HG03108 (cell line): Measurements from ENCODE around the gene HCN1.
"Not testable (repeated sequence)": the region's sequence is repeated elsewhere in the genome, so short reads cannot be mapped to it uniquely, and the experiment has no call there.

Experiments
- ATAC-seq: cut with Tn5 transposase; IDR thresholded peaks from one replicate; pipeline ENCODE4 v1.9.1; 2021; ENCODE audit warnings: moderate library complexity; ENCODE audit not compliant: unreplicated experiment

The HCN1 gene

GRCh38 chr5:45312627-45313026 is 383.6 kb downstream of the HCN1 start:
- ATAC-seq, result not testable (repeated sequence)

GRCh38 chr5:45295231-45295630 is 400.9 kb downstream of the HCN1 start:
- no peak for ATAC-seq

GRCh38 chr5:45288746-45289145 is 407.4 kb downstream of the HCN1 start:
- no peak for ATAC-seq

- ATAC-seq, result no peak
Observed at GRCh38 chr5:45284436-45284835, 411.7 kb downstream of the HCN1 start.

- ATAC-seq, result no peak
Observed at GRCh38 chr5:45281081-45281480, 415.1 kb downstream of the HCN1 start.

GRCh38 chr5:45279109-45279508 is 417.1 kb downstream of the HCN1 start:
- ATAC-seq, result no peak

GRCh38 chr5:45277860-45278259 is 418.3 kb downstream of the HCN1 start:
- ATAC-seq, result no peak

GRCh38 chr5:45274241-45274640 is 421.9 kb downstream of the HCN1 start:
- no peak for ATAC-seq

- no peak for ATAC-seq
Observed at GRCh38 chr5:45271626-45272025, 424.6 kb downstream of the HCN1 start.

GRCh38 chr5:45264447-45264846 is 431.7 kb downstream of the HCN1 start:
- ATAC-seq, result no peak

GRCh38 chr5:45262061-45262590 is 434.1 kb downstream of the HCN1 start:
- no peak for ATAC-seq

- no peak for ATAC-seq
Observed at GRCh38 chr5:45261125-45261524, 435.1 kb downstream of the HCN1 start.

GRCh38 chr5:45260292-45260691 is 435.9 kb downstream of the HCN1 start:
- no peak for ATAC-seq

GRCh38 chr5:45252978-45253377 is 443.2 kb downstream of the HCN1 start:
- ATAC-seq, result no peak

GRCh38 chr5:45252541-45252940 is 443.6 kb downstream of the HCN1 start:
- ATAC-seq, result no peak

- no peak for ATAC-seq
Observed at GRCh38 chr5:45225571-45226031, 470.6 kb downstream of the HCN1 start.

- ATAC-seq, result no peak
Observed at GRCh38 chr5:45205403-45205961, 490.7 kb downstream of the HCN1 start.
